SIG-M5 treated with dmso at 0.1 percent for 504 hours (cell line): ENCODE measurements around the gene DCST2.
A peak's percentile ranks its signal among the peaks of the same experiment; 100 is the strongest.
"Not testable (repeated sequence)": the region's sequence is repeated elsewhere in the genome, so short reads cannot be mapped to it uniquely, and the experiment has no call there.

Experiments used
- DNase-seq: peaks from one replicate; lab custom pipeline; 2025; ENCODE audit not compliant: unreplicated experiment; lab: John Stamatoyannopoulos, UW

Gene DCST2

DNA sequence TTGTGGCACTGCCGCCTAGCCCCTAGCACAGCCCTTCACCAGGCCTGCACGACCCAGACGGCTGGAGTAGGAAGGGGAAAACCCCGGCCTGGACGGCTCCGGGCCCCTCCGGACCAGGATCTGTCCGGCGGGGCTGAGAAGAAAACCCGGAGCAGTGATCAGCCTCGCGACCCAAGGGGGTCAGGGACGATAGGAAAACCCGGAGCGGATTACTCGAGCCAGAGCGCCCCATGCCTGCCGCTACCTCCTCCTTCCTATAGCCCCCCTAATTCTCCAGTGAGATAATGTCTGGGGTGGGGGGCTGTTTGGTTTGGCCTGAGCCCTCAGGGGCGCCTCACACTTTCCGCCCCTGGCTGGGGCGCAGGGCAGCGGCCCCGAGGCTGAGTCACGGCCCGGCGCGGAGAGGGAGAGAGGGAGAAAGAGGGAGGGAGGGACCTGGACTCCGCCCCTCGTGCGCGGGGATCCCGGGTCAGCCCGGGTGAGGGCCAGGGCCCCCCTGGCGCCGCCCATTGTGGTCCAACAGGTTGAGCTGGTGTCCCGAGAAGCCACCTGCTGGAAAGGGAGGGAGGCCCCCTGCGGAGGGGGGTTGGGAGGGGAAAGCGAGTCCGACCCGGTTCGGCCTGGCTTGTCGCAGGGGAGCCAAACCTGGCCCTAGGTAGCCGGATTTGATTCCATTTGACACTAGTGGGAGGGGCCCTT is 32.7 kb downstream of the DCST2 start:
- peak; percentile 90 for DNase-seq

DNA sequence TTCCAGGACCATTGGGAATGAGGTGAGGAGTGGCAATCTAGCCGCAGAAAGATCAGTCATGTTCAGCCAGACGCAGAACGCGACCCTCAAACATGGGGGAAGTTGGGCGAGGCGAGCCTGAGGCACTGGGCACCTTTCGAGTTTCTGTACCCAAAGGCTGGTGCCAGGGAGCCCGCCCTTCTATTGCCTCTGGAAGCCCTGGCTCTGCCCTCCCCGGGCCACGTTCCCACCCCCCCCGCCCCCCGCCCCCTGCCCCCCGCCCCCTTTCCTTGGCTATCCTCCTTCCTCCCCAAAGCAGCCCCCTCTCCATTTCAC is 33.2 kb downstream of the DCST2 start:
- no peak for DNase-seq

DNA sequence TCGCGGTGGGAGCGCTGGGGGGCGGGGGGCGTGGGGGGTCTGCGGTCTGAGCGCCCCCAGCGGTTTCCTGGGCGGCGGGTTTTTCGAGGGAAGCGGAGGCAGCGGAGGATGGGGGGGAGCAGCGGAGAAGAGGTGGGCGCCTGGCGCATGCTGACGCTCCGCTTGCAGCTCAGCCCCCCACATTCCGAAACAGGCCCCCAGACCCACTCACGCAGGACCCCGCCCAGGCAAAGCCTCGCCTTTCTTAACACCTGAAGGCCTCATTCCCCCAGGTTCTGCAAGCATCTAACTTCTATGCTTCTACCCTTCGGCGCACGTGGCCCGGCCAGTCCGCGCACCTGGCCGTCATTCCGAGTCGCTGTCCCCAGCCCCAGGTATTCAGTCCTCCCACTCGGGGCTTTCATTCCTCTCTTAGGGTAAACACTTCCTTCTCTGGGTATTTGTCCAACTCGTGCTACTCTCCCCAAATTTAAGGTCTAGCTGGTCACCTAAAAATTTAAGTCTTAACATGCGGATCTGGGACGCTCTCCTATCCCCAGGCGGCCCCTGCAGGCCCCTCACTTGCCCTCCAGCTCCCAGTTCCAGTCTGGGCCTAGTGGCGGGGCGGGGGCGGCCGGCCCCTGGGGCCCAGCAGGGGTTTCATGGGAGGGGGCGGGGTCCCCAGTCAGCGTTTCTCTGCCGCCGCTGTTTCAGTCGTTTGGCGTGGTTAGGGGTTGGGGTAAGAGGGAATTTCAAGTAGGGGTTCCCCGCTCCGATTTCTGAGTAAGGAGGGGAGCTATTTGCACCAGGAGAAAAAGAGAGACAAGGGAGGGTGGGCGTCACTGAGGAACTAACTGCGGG is 33.8 kb downstream of the DCST2 start:
- peak; percentile 65 for DNase-seq

DNA sequence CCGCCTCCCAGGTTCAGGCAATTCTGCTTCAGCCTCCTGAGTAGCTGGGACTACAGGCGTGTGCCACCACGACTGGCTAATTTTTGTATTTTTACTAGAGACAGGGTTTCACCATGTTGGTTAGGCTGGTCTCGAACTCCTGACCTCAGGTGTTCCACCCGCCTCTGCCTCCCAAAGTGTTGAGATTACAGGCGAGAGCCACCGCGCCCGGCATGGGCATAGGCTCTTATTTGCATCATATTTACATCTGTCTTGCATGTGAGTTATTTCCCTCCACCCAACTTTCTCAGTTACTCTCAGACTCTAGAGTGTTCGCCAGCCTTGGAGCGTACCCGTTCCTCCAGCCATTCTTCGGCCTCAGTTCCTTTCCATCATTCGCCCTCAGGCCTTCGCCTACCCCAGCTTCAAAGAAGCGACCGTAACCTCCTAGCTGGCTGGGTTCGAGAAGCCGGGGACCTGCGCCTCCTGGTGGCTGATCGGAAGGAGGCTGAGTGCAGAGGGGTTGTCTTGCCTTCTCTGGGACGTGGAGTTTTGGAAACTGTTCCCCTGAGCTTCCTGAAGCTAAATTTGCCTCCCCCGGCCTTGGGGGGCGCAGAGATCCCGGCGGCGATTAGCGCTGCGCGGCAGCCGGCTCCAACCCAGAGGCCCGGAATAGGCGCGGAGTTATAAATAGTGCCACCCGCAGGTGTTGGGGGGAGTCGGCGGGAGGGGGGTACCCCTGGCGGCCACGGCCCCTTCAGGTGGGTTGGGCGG is 34.6 kb downstream of the DCST2 start:
- DNase-seq: peak; percentile 90

DNA sequence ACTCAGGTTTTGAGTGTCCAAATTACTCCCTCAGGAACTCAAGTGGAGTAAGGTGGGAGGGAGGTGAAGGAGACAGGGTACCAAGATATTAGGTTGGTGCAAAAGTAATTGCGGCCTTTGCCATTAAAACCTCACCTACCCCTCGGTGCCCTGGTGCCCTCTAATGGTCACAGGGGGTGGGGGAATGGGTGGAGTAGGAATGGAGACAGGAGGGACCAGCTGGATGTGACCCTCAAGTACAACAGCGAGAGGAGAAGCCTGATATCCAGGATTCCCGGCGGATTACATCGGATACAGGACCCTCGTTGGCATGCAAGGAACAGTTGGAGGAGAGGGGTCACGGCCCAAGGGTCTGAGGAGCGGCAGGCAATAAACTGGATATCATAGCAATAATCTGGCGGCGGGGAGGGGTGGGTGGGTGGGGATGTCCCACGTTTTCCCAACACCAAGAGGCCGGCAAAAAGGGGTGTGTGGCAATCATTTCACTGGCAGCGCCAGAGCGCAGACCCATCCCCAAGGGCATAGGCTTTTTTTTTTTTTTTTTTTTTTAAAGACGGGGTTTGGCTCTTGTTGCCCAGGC is 35.3 kb downstream of the DCST2 start:
- no peak for DNase-seq

DNA sequence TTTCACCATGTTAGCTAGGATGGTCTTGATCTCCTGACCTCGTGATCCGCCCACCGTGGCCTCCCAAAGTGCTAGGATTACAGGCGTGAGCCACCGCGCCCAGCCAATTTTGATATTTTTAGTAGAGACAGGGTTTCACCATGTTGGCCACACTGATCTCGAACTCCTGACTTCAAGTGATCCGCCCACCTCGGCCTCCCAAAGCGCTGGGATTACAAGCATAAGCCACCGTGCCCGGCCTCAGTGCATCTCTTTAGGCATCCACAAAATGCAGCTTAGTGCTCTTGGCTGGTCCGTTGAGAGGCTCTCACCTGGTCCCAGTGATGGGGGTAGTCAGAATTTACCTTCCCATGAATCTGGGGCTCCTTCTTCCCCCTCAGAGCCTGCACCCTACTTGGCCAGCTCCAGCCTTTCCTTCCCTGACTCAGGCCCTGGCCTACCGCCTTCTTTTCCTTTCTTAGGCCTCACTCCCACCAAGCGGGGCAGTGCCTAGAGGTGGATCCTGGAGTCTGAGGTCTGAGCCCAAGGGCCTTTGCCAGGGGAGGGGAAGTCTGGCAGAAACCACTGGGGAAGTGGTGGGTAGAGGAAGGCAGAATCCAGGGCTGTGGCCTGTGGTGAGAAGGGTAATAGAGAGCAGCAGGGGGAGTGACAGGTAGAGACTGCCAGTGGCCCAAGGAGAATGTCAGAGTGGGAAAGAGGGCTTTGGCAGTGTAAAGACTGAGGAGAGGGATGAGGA is 36.4 kb downstream of the DCST2 start:
- peak; percentile 37 for DNase-seq

DNA sequence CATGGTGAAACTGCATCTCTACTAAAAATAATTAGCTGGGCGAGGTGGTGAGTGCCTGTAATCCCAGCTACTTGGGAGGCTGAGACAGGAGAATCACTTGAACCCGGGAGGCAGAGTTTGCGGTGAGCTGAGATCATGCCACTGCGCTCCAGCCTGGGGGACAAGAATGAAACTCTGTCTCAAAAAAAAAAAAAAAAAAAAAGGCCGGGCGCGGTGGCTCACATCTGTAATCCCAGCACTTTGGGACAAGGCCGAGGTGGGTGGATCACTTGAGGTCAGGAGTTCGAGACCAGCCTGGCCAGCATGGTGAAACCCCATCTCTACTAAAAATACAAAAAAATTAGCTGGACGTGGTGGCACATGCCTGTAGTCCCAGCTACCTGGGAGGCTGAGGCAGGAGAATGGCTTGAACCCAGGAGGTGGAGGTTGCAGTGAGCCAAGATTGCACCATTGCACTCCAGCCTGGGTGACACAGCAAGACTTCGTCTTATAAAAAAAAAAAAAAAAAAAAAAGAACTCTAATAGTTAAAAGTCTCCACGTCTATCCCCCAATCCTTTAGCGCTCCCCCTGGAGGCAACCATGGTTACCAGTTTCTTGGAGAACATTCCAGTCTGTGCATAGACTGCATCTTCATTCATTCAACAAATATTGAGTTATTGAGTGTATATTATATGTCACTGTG is 38.1 kb downstream of the DCST2 start:
- peak; percentile 84 for DNase-seq

DNA sequence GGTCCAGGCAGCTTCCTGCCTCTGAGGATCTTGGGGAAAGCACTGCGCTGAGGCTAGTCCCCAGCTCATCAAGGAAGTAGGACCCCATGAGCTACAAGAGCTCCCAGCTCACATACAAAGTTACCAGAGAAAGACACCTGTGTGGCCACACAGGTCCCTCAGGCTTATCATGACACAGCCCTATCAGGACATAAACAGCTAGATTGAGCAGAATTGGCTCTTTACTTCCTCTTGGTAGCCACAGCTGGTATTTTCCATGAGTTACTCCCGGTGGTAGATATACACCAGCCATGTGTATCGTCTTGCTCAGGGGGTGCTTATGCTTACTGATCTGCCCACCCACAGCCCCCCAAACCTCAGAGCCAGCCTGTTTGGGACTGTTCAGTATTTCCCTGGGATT is 39.0 kb downstream of the DCST2 start:
- DNase-seq: no peak

DNA sequence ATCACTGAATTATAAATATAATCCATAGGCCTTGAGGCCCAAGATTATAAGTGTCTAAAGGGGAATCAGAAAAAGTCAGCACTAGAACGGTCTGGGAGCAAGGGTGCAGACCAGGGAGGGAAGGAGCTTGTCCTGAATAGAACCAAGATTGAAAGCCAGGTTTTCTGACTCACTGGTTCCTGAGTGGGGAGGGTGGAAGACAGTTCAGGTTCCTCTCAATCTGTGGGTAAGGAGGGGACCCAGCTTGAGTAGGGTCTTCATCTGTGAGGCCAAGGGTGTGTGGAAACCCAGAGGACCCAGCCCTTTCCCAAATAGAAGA is 39.4 kb downstream of the DCST2 start:
- DNase-seq: no peak

DNA sequence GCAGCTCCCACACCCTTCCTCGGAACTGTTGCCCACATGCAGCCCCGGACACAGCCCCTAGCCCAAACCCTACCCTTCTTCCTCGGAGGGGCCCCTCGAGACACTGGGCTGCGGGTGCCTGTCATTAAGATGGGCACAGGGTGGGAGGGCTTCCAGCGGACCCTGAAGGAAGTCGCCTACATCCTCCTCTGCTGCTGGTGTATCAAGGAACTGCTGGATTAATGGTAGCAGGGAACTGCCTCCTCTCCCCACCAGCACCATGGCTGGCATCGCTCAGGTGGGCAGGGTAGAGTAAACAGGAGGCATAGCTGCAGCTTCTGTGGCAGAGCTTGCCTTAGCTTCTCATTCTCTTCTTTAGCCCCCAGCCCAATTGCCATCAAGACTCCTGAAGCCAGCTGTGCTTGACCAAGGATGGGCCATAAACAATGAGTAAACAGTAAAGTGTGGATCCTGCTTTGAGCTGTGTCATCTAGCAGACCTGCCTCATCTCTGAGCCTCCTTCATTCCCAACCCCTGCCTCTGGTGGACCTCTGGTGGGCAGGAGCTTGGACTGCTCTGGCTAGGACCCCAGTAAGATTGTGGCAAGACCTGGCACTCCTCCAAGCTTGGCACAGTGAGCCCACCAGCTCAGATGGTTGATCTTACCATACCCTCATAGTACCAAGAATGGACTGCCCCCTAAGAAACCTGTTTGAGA is 39.9 kb downstream of the DCST2 start, which contains the start of gene LENEP:
LENEP (plus strand) TSS at position 15 of the 697 bp plus-strand sequence; CDS start at position 37, 22 bp downstream.
- DNase-seq: no peak

DNA sequence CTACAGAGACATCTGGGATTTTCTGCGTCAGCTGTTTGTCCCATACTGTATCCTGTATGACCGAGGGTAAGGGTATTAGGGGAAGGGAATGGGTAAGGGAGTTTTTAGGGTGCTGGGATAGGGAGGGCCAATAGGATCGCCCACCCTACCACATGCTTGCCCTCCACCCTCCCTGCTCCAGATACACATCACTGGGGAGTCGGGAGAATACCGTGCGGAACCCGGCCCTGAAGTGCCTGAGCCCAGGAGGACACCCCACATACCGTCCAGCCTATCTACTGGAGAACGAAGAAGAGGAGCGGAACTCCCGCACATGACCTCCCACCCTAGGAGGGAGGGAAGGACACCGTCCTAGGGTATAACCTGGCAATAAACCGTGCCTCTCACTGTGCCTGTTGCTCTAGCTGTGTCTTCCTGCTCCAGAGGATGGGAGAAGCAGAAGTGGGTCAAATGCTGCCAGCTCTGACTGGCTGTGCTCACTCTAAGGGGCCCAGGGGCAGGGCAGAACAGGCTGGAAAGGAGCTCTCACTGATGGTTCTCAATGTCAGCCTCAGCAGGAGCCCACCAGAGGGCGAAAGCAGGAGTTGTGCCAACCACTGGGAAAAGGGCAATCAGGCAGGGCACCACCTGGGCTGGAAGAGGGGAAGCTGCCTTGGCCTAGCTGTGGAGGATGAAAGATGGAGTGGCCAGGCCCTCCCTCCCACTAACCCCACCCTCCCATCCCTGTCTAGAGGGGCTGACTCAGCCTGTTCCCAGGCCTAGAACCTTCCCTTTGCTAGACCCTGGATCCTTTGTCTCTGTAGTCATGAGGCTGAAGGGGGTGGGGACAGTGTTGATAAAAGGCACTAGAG is 40.6 kb downstream of the DCST2 start:
- DNase-seq: no peak

DNA sequence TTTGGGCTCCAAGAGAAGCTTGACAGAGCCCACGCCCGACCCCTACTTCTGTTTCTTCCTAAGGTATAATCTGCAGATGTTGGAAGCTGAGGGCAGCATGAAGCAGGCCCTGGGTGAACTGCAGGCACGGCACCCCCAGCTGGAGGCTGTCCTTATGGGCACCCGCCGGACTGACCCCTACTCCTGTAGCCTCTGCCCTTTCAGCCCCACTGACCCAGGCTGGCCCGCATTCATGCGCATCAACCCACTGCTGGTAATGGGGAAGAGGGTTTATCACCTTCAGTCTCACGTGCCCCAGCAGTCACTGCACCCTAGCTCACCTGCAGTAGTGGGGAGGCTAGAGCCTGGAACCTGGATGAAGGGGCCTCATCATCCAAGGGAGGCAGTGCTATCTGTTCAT is 43.3 kb downstream of the DCST2 start:
- no peak for DNase-seq

DNA sequence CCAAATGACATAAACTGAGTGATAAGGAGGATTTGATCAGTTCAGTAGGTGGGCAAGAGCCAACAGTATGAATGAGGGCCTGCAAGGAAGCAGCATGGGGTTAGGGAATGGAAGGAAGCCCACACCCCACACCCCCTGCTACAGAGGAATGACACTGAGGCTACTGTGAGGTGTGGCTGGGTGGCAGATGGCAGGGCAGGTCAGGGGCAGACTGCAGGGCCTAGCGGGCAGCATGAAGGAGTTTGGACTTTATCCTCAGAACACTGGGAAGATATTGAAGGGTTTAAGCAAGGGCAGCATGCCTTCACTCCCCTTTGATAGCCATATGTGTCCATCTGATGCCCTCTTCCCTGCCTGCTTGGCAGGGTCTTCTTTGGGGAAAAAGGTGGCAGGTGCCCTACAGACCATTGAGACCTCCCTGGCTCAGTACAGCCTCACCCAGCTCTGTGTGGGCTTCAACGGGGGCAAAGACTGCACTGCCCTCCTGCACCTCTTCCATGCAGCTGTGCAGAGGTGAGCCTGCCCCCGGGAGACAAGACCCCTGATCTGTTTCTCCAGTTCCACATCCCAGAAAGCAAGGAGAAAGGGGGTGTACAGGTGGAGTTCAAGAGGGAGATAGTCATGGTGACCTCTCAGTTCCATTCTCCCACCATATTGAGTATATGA is 44.3 kb downstream of the DCST2 start:
- no peak for DNase-seq

DNA sequence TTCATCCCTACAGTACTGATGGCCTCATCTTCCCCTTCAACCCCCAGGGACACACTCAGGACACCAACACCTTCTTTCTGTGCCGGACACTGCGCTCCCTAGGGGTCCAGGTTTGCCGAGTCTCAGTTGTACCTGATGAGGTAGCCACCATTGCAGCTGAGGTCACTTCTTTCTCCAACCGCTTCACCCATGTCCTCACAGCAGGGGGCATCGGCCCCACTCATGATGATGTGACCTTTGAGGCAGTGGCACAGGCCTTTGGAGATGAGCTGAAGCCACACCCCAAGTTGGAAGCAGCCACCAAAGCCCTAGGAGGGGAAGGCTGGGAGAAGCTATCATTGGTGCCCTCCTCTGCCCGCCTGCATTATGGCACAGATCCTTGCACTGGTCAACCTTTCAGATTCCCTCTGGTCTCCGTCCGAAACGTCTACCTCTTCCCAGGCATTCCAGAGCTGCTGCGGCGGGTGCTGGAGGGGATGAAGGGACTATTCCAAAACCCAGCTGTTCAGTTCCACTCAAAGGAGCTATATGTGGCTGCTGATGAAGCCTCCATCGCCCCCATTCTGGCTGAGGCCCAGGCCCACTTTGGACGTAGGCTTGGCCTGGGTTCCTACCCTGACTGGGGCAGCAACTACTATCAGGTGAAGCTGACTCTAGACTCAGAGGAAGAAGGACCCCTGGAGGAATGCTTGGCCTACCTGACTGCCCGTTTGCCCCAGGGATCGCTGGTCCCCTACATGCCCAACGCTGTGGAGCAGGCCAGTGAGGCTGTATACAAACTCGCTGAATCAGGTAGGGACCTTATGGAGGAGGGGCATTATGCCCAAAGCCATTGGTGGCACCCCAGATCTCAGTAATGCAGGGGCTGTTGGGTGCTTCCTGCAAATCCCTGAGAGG is 45.3 kb downstream of the DCST2 start:
- DNase-seq: no peak

DNA sequence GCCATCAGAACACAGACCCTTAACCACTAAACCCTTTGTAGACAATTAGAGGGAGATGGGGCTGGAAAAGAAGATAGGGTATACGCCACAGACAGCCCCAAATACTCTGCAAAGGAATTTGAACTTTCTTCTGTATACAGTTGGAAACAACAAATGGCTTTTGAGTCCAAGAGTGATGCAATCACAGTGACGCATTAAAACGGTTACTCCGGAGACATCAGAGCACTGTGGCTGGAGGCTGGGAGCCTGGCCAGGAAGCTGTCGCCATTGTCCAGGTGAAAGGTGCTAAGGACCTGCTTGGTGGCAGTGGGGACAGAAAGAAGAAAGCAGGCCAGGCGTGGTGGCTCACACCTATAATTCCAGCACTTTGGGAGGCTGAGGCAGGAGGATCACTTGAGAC is 46.3 kb downstream of the DCST2 start:
- DNase-seq: no peak

DNA sequence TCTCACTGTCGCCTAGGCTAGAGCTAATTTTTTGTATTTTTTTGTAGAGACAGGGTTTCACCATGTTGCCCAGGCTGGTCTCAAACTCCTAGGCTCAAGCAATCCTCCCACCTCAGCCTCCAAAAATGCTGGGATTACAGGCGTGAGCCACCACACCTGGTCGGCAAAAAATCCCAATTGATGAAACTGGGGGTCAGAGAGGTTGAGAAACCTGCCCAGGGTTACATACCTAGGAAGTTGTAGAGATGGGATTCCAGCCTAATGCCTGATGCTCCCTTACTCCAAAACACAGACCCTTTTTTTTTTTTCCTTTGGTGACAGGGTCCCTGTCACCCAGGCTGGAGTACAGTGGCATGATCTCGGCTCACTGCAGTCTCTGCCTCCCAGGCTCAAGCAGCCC is 46.8 kb downstream of the DCST2 start:
- DNase-seq: not testable (repeated sequence)

DNA sequence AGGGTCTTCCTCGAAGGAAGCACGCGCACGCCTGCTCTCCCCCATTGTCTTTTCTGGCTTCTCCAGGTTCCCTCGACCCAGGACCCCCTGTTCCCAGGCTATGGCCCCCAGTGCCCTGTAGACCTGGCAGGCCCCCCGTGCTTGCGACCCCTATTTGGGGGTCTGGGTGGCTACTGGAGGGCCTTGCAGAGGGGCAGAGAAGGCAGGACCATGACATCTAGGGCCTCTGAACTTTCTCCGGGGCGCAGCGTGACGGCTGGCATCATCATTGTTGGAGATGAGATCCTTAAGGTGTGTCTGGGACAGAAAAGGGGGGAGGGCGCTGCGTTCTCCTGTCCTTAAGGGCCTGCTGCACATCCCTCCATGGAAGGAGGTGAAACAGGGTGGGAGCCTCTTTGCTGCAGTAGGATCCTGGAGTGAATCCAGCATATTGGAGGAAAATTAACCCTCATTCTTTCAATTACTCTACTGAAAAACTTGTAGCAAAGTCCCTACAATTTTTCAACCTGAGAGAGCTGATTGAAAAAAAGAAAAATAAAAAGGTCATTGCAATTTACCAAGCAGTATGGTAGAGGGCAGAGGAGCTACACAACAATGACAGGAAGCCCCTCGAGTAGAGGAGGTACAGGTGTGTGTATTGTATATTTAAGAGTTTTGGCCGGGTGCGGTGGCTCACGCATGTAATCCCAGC is 49.7 kb downstream of the DCST2 start:
- DNase-seq: no peak
